GM10248 (cell line): Measurements from ENCODE around the gene NNT.

Experiments
- CTCF ChIA-PET: fragments of 300-600 bp; sonication (Branson Sonifier 250); formaldehyde crosslinking; extraction: SDS; loops from one replicate; lab custom pipeline; 2021; ENCODE audit warnings: antibody characterized with exemption; lab: Yijun Ruan, JAX
- POLR2A ChIA-PET: fragments of 350-650 bp; sonication (Branson Sonifier 250); formaldehyde crosslinking; extraction: SDS; loops from one replicate; lab custom pipeline; 2020; ENCODE audit warnings: antibody characterized with exemption; lab: Yijun Ruan, JAX
- DNase-seq: peaks from one replicate; pipeline ENCODE4 v3.0.0; 2012; ENCODE audit errors: extremely low spot score
- TF ChIP-seq, protein P1 (sequence below): IDR thresholded peaks from 2 replicates; pipeline ENCODE4 v1.5.1; 2012; ENCODE audit warnings: mild to moderate bottlenecking, low read depth; ENCODE audit errors: extremely low read depth, missing control alignments, control extremely low read depth

The NNT gene

DNA sequence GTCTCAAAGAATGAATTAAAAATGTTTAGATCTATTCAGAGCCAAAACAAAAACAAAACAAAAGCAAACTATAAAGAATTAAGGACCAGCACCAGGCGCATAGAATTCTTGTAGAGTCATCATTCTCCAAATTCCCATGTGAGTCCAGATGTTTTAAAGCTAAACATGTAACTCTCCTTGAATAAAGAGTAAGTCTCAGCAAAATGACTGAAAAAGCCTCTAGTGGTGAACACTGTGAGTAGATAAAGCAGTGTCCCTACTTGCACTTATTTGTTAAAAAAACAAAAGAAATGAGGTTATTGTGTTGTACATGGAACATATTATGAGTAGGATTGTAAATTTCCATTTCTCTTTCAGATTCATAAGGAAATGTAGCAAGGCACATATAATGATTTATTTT, 44.0 kb downstream of the NNT start:
- CTCF ChIA-PET: interaction anchor here (1.0 kb wide), 1 partner anchor 16 kb away, joined by 4 read pairs; no protein-coding TSS in a partner anchor
- POLR2A ChIA-PET: no interaction called here
- no peak for DNase-seq
- TF ChIP-seq, protein P1, sequence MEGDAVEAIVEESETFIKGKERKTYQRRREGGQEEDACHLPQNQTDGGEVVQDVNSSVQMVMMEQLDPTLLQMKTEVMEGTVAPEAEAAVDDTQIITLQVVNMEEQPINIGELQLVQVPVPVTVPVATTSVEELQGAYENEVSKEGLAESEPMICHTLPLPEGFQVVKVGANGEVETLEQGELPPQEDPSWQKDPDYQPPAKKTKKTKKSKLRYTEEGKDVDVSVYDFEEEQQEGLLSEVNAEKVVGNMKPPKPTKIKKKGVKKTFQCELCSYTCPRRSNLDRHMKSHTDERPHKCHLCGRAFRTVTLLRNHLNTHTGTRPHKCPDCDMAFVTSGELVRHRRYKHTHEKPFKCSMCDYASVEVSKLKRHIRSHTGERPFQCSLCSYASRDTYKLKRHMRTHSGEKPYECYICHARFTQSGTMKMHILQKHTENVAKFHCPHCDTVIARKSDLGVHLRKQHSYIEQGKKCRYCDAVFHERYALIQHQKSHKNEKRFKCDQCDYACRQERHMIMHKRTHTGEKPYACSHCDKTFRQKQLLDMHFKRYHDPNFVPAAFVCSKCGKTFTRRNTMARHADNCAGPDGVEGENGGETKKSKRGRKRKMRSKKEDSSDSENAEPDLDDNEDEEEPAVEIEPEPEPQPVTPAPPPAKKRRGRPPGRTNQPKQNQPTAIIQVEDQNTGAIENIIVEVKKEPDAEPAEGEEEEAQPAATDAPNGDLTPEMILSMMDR: no peak

DNA sequence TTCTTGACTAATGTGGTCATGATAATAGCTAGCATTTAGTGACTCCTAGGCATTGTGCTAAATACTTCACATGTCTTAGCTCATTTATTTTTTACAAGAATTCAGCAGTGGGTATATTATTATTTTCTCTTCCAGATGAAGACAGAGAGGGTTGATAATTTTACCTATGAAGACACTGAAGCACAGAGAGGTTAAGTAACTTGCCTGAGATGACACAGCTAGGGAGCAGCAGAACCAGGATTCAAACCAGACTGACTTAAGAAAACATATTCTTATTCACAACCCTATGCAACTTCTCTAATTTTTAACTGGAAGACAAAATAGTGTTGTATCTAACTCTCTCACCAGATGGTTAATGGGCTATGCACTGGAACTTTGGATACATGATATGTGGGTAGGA, 44.8 kb downstream of the NNT start:
- DNase-seq: no peak
- TF ChIP-seq, protein P1: no peak
- ChIA-PET POLR2A (no interaction called here), CTCF (interaction anchor here (1.0 kb wide), 1 partner anchor 16 kb away, joined by 4 read pairs; no protein-coding TSS in a partner anchor)

DNA sequence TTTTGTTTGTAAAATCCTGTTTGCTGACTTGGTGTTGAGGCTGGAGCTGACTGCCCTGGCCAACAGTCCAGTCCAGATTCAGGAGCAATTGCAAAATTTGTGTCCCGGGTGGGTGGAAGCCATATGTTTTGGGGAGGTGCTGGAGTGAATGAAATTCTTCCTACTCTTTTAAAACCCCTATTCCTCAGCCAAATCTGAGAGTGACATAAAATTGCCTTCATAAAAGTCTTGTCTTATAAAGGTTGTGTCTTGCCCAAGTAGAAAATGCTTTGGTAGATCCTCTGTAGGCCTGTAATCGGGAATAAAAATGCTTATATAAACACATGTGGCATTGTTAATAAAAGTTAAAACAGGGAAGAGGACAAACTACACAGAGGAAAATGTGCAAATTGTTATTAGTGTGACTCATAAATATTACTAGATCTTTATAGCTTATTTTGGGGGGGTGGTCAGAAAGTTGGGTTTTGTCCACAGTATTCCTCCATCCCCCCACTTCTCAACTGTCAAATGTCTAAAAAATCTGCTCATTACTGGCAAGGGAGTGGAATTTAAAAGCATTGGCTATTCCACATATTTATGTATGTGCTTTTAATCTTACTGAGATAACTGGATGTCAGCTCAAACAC, 45.6 kb downstream of the NNT start:
- POLR2A ChIA-PET: no interaction called here
- CTCF ChIA-PET: interaction anchor here (1.3 to 1.6 kb wide), 3 partner anchors 9 to 51 kb away, joined by 3 to 5 read pairs (median 3); no protein-coding TSS in a partner anchor
- TF ChIP-seq, protein P1: no peak
- no peak for DNase-seq

DNA sequence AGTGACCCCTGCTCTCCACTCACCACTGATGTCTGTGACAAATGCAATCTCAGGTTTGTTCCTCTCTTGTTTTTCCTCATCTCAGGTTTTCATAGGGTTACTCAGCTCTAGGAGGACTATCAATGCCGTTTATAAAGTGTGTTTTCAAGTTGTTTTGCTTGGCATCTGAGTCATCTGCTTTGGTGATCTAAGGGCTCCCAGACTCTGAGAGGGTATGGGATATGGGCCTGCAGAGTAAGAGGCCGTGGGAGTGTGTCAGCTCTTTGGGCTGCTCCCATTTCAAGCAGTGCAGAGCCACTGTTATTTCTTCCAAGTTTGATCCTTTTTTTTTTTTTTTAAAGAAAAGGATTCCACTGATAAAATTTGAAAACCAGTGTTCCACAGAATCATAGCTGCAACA, 46.3 kb downstream of the NNT start:
- TF ChIP-seq, protein P1: no peak
- ChIA-PET POLR2A (no interaction called here), CTCF (interaction anchor here (1.3 to 4.8 kb wide), 4 partner anchors 10 to 50 kb away, joined by 3 to 29 read pairs (median 4); no protein-coding TSS in a partner anchor)
- DNase-seq: no peak

DNA sequence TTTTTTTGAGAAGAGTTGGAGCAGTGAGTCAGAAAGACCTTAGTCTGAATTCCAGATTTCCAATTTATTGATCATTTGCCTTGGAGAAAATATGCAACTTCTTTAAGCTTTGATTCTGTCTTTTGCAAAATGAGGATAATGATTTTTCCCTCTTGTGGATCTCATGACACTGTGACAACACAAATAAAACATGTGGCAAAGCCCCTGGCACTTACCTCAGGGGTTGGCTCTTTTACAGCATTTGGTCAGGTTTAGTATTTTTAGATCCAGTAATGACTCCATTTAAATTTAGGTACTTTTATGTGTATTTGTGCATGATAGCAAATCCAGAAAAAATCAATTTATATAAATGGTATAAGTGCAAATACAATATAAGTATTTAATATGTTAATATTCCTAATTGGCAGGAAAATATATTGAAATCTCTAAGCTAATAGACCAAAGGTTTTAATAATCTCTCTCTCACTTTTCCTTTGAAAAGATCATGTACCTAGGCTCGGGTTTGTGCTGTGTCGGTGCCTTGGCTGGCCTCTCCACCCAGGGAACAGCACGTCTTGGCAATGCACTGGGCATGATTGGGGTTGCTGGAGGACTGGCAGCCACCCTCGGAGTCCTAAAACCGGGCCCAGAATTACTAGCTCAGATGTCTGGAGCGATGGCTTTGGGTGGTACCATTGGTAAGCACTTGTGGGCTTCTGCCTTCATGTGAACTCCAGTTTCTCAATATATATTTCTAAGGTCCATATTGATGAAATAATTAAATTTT, 49.7 kb downstream of the NNT start:
- TF ChIP-seq, protein P1: no peak
- POLR2A ChIA-PET: no interaction called here
- CTCF ChIA-PET: interaction anchor here (1.0 to 4.8 kb wide), 2 partner anchors 8 to 22 kb away, joined by 3 to 29 read pairs; no protein-coding TSS in a partner anchor
- no peak for DNase-seq

DNA sequence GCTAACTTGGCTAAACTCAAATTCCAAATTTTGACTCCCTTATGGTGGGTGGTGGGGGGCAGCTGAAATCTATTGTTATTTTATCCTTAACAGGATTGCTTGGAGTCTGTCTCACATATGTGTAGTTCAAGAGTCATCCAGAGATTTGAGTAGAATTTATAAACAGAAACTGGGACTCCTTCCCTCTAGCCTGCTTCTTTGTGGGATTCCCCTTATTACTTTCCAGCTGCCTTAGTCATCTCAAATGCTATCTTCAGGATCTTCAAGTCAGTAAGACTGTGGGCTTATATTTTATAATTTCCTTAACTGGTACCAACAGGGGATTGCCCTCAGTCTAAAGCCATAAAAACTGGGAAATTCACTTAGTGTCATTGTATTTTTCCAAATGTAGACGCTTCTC, 55.5 kb downstream of the NNT start:
- TF ChIP-seq, protein P1: no peak
- ChIA-PET POLR2A (interaction anchor here (0.6 kb wide), 1 partner anchor 261 kb away, joined by 3 read pairs; no protein-coding TSS in a partner anchor), CTCF (no interaction called here)
- DNase-seq: no peak
